ENCODE measurements around the gene SYNE1. TPM values are rescaled to one million over a fixed set of nuclear protein-coding genes. Genes with fewer than 3 reads are reported as not detected.

Gene SYNE1
- total RNA-seq, 2 experiments from 2014 or later = 74.6 to 140 TPM

GRCh38 chr6:152457949-152458624 lies 179.1 kb downstream of the SYNE1 start:
- intact Hi-C loops (cut with micrococcal nuclease; ENCODE audit: unreplicated experiment) = no loop called here
- H2AFZ ChIP-seq (ENCODE audit: low read length) = no peak overlapping the region
- no peak for DNase-seq (ENCODE audit: low spot score)
- no peaks in the 10 kb centered on the region for H3K79me2 ChIP-seq (ENCODE audit: insufficient read depth, low read depth, low read length)
- no peak overlapping the region for H3K4me3 ChIP-seq (ENCODE audit: low read depth, low read length, poor library complexity, severe bottlenecking)
- no peaks in the 10 kb centered on the region for H3K9me3 ChIP-seq (ENCODE audit: low read length)
- no peaks in the 10 kb centered on the region for H3K36me3 ChIP-seq (ENCODE audit: insufficient read depth, low read length)
- no peaks in the 10 kb centered on the region for H4K20me1 ChIP-seq (ENCODE audit: insufficient read depth, low read length)
- no peaks in the 10 kb centered on the region for H3K4me1 ChIP-seq (ENCODE audit: insufficient read depth, low read length, poor library complexity, severe bottlenecking)
- POLR2A ChIA-PET = no interaction called here
- H3K4me2 ChIP-seq (ENCODE audit: low read length) = no peak overlapping the region
- H3K27ac ChIP-seq (ENCODE audit: low read depth, low read length, poor library complexity, severe bottlenecking) = no peak overlapping the region
- H3K9me2 ChIP-seq (ENCODE audit: insufficient read depth, low read length) = no peaks in the 10 kb centered on the region
- no TSS peak for BruUV-seq (replicated peaks)
- CTCF ChIA-PET (ENCODE audit: unreplicated experiment) = no interaction called here
- TF ChIP-seq CTCF (conservative IDR thresholded peaks at IDR 0.05; ENCODE audit: low read length) (no peak), EZH2phosphoT487 (IDR thresholded peaks at IDR 0.05; ENCODE audit: borderline replicate concordance, low read depth, low read length) (no peak)

GRCh38 chr6:152454003-152454402 lies 183.2 kb downstream of the SYNE1 start:
- TF ChIP-seq EZH2phosphoT487 (IDR thresholded peaks at IDR 0.05; ENCODE audit: borderline replicate concordance, low read depth, low read length) (no peak), CTCF (conservative IDR thresholded peaks at IDR 0.05; ENCODE audit: low read length) (no peak)
- no peak overlapping the region for H2AFZ ChIP-seq (ENCODE audit: low read length)
- no peaks in the 10 kb centered on the region for H4K20me1 ChIP-seq (ENCODE audit: insufficient read depth, low read length)
- no peak for DNase-seq (ENCODE audit: low spot score)
- no peaks in the 10 kb centered on the region for H3K79me2 ChIP-seq (ENCODE audit: insufficient read depth, low read depth, low read length)
- no peak overlapping the region for H3K4me3 ChIP-seq (ENCODE audit: low read depth, low read length, poor library complexity, severe bottlenecking)
- no peak overlapping the region for H3K4me2 ChIP-seq (ENCODE audit: low read length)
- no peaks in the 10 kb centered on the region; the same call in 1 of the 2 replicates for H3K9me2 ChIP-seq (ENCODE audit: insufficient read depth, low read length)
- no TSS peak for BruUV-seq (replicated peaks)
- H3K36me3 ChIP-seq (ENCODE audit: insufficient read depth, low read length) = no peaks in the 10 kb centered on the region
- H3K9me3 ChIP-seq (ENCODE audit: low read length) = no peaks in the 10 kb centered on the region
- POLR2A ChIA-PET = no interaction called here
- H3K27ac ChIP-seq (ENCODE audit: low read depth, low read length, poor library complexity, severe bottlenecking) = no peak overlapping the region
- H3K4me1 ChIP-seq (ENCODE audit: insufficient read depth, low read length, poor library complexity, severe bottlenecking) = no peaks in the 10 kb centered on the region
- CTCF ChIA-PET (ENCODE audit: unreplicated experiment) = no interaction called here
- intact Hi-C loops (cut with micrococcal nuclease; ENCODE audit: unreplicated experiment) = no loop called here

GRCh38 chr6:152453421-152453820 lies 183.7 kb downstream of the SYNE1 start:
- Histone ChIP-seq H3K4me2 (ENCODE audit: low read length) (no peak overlapping the region), H3K27ac (ENCODE audit: low read depth, low read length, poor library complexity, severe bottlenecking) (no peak overlapping the region), H3K4me3 (ENCODE audit: low read depth, low read length, poor library complexity, severe bottlenecking) (no peak overlapping the region), H3K9me3 (ENCODE audit: low read length) (no peaks in the 10 kb centered on the region), H2AFZ (ENCODE audit: low read length) (no peak overlapping the region), H3K36me3 (ENCODE audit: insufficient read depth, low read length) (no peaks in the 10 kb centered on the region), H3K79me2 (ENCODE audit: insufficient read depth, low read depth, low read length) (no peaks in the 10 kb centered on the region), H4K20me1 (ENCODE audit: insufficient read depth, low read length) (no peaks in the 10 kb centered on the region), H3K9me2 (ENCODE audit: insufficient read depth, low read length) (no peaks in the 10 kb centered on the region; the same call in 1 of the 2 replicates), H3K4me1 (ENCODE audit: insufficient read depth, low read length, poor library complexity, severe bottlenecking) (no peaks in the 10 kb centered on the region)
- POLR2A ChIA-PET = interaction anchor here (0.8 to 1.7 kb wide), 2 partner anchors 8 to 52 kb away, joined by 3 to 5 read pairs; no protein-coding TSS in a partner anchor
- TF ChIP-seq CTCF (conservative IDR thresholded peaks at IDR 0.05; ENCODE audit: low read length) = no peak
- TF ChIP-seq EZH2phosphoT487 (IDR thresholded peaks at IDR 0.05; ENCODE audit: borderline replicate concordance, low read depth, low read length) = no peak
- no TSS peak for BruUV-seq (replicated peaks)
- CTCF ChIA-PET (ENCODE audit: unreplicated experiment) = no interaction called here
- intact Hi-C loops (cut with micrococcal nuclease; ENCODE audit: unreplicated experiment) = no loop called here
- DNase-seq (ENCODE audit: low spot score) = no peak

All from OCI-LY7 (cell line).